GM18511 (cell line): ENCODE measurements around the gene CPXM2.

Experiments used
- ATAC-seq: cut with Tn5 transposase; IDR thresholded peaks from one replicate; pipeline ENCODE4 v1.9.1; 2021; ENCODE audit warnings: mild to moderate bottlenecking, moderate library complexity; ENCODE audit not compliant: unreplicated experiment

CPXM2 gene

DNA sequence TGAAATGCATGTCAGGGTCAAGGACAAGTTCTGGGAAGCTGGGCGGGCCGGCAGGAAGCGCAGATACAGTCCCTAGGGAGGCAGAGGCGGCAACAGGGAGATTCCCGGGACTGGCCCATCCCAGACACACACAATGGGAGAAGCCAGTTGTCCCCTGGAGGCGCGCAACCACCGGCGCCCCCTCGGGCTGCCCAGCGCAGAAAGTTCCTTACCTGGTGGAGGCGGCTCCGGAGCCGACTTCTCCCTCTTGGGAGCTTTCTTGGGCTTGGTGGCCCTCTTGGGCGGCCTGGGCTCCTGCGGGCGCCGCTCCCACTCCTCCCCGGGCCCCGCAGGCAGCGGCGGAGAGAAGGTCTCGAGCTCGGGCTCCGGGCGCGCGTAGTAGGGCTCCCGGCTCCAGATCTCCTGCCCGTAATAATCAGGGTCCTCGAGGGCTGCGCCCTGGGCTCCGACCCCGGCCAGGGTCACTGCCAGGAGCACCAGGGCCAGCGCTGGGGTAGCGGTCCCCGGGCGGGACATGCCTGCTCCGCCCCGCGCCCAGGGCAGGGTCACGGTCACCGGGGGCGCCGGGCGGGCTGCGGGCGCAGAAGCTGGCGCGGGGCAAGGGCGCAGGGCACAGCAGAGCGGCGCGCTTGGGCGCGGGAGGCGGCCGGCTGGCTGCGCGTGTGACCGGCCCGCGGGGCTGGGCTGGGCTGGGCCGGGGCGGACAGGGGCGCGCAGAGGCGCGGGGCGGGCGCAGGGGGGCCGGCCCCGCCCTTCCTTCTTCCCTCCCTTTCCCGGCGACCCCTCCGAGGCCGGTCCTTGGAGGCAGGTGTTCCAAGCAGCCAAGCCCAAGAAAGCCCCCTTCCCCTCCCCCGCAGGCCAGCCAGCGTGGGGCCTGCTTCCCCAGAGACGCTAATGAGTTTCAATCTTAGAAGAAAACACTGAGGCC, at the start of gene CPXM2:
Gene CPXM2 (minus strand): TSS at position 664 of the 928 bp plus-strand sequence. CDS start 148 bp downstream, at position 516.
- no peak for ATAC-seq

DNA sequence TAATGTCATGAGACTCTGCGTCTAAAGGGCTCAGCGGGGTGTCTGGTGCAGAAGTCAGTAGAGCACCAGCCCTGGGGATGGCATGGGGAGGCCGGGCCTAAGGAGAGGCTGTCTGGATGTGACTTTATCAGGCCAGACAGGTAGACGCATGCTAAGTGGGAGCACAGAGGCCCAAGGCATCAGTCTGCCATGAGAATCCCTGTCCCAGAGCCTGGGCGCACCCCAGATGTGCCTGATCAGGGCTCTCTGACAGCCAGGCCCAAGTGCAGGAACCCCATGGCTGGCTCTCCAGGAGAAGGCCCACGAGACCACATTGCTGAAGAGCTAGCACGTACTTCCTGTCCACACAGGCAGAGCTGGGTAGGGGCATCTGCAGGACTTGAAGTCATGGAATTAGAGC, 48.0 kb upstream of the CPXM2 start:
- ATAC-seq: no peak

DNA sequence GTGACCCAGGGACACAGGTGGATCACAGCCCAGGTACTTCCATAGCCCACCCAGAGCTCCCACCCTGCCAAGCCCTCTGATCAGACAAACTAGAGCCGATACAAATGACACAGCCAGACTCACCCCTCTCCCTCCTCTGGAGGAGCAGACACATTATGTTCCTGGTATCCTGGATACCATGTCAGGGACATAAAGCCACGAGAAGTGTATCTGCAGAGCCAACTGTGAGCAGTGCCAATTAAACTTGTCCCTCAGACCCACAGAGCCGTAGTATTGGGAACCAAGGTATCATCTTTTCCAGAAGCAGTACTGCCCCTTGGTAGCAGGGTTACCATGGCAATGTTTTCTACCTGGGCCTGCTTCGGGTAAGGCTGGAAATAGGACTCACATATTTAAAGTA, 47.3 kb upstream of the CPXM2 start:
- ATAC-seq: no peak

DNA sequence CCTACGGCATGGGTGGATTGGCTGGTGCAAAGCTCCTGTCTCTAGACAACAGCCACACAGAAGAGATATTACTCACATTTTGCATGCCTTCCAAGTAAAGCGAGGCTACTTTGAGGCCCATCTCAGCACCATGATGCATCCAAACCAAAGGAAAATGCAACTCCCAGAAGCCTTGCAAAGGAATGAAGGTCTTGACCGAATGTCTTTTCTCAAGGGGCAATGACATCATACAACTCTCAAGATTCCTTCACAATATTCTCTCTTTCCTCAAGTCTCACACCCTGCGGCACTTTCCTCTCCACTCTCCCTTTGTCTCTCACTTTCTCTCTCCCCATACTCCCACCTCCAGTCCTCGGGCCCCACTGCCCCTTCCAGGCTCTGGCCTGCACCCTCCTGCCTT, 44.8 kb upstream of the CPXM2 start:
- ATAC-seq: no peak

DNA sequence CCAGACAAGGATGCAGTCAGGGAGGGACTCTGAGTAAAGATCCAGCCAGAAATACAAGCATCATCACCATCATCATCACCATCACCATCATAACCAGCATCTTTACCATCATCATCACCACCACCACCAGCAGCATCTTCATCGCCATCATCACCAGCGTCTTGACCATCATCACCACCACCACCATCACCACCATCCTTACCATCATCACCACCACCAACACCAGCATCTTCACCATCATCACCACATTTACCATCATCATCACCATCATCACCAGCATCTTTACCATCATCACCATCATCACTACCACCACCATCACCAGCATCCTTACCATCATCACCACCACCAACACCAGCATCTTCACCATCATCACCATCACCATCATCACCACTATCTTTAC, 44.1 kb upstream of the CPXM2 start:
- ATAC-seq: no peak

DNA sequence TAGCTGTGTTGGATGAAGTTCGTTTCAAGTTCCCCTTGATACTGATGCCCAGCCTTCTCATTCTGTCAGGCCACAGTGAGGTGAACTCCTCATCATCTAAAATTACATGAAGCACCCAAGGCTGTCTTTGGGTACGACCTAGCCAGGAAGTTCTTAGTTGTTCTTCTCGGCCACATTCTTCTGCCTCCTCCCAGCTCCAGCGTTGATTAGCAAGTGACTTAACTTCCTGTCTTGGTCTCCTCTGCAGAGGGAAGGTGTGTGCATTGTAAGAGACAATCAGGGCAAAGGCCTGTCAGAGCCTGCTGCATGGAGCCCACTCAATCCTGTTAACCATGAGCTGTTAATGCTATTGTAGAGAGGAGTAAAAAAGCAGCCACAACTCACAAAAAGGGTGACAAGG, 43.2 kb upstream of the CPXM2 start:
- no peak for ATAC-seq

DNA sequence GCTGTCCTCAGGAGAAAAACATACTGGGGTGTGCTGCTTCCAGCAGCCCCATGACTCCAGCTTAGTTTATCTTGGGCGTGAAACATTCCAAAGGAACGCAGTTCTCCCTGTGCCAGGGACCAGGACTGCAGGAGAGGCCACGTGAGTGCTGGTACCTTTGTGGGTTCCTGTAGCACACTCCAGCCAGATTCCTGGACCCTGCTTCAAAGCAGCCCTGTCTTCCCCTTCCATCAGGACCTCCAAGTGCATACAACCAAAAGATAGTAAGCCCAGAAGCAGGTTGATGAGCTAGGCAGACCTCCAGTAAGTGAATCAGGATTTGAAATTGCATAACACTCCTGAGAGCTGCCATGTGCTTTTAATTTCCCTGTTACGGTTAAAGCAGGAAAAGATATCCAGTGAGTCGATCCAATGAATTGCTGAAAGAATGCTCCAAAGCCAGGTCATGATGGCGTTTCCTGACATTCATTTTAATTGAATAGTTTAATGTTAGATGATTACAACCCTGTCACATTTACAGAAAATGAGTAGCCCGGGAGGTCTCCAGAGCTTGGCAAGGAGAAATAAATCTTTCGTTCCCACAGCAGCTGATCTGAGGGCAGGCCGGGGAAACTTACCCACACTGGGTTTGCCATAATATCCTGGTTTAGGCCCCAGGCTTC, 38.9 kb upstream of the CPXM2 start:
- no peak for ATAC-seq

DNA sequence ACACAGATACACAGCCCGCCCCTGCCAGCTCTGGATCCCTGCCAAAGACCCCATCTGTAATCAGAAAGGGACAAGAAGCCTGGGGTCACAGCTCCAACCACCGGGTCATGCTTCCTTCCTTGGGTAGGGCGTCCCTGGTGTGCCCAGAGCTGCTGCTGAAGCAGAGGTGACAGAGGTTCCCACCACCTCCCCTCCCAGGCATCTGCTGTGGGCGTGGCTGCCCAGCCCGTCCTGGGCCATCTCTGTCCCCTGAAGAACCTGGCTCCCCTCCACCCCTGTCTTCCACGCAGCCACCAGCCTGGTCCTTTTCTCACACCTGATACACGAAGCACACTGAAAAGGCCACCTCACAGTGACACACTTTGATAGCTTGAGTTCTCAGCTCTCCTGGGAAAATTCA, 38.2 kb upstream of the CPXM2 start:
- ATAC-seq: no peak

DNA sequence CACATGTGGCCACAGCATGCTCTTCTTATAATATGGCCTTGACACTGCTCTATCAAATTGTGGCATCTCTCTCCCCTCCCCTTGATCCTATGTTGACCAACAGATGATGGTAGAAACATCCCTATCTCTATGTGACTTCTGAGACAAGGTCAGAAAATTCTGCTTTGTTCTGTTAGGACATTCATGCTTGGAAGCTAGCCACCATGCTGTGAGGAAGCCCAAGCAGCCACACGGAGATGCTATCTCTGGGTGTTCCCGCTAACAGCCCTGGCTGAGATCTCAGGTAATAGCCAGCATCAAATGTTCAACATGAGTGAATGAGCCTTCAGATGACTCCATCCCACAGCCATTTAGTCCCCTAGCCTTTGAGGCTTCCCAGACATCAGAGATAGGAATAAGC, 36.8 kb upstream of the CPXM2 start:
- no peak for ATAC-seq

DNA sequence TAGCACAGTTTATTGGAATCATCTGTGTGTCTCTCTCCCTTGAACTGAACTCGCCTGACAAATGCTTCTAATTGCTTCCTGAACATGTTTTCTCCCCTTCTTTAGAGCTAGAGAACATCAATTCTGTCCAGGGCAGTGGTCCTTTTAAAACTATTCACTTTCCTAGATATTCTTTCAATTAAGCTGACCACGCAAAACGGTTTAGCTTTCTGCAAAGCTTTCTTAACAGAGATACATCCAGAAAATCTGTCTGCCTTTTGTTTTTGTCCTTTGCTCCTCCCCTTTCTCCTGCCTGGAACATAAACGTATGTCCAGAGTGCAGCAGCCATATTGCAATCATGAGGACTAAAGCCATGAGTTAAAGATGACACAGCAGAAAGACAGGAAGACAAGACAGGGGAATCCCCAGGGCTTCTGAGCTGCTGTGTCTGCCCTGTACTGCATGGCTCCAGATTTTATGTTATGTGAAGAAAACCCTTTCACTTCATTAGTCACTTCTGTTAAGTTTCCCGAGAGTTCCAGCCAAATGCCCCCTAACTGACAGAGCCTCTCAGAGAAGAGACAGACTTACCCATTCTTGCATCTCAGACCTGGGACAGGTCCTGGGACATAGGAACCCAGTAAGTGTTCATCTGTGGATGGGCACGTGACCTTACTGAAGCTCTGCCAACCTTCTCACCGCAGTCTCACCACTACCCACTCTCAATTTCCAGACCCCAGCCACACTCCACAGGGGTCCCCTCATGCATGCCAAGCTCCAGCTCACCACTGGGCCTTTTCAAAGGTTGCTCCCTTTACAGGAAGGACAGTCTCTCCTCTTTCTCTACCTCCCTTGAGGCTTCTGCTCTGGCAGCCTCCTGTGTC, 35.0 kb upstream of the CPXM2 start:
- peak; percentile 51 for ATAC-seq

DNA sequence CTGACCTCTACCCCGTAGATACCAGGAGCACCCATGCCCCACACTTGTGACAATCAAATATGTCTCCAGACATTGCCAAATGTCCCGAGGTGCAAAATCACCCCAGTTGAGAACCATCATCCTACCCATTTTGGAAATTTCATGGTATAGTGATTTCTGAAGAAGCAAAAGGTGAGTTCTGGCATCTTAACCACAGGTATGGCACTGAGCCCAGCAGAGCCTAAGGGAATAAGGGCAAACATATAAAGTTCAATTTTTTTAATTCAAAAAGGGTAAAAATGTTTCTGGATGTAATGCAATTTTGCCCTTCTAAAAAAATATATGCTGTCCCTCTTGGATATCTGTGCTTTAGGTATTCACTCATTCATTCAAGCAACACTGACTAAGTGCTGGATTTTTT, 30.5 kb upstream of the CPXM2 start:
- no peak for ATAC-seq

DNA sequence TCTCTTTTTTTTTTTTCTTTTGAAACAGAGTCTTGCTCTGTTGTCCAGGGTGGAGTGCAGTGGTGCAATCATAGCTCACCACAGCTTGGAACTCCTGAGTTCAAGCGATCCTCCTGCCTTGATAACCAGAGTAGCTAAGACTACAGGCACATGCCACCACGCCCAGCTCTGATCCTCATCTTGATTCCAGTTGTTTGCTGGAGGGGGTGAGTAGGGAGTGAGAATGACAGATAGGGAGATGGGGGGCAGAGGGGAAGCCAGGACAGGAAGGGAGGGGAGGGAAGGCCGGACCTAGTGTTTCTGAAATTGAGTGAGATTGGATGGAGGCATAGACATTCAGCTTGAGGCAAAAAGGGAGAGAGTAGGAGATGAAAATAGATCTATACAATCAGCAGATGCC, 25.2 kb upstream of the CPXM2 start:
- ATAC-seq: no peak

DNA sequence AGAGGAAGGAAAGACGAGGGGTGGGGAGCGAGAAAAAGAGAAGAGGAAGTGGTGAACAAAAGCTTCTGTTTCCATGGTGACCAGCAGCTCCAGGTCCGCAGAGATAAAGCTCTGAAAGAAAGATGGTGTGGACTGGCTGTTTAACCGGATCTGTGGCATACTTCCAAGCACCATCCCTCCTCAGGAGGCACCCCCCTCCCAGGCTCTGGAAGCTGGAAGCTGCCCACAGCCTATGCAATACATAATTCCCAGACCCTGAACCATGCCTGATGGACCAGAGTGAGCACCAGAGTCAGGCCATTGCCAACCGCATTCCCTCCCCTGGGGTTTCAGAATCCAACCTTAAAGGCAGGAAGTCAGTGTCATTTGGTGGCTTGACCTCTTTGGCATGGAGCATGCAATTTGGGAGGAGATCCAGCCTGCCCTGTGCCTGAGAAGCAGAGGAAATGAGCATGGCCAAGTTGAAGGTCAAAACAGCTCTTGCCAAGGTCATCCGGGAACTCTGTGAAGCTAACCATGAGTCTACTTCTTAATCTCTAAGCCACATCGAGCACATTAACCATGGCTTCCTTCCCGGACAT, 22.2 kb upstream of the CPXM2 start:
- no peak for ATAC-seq

DNA sequence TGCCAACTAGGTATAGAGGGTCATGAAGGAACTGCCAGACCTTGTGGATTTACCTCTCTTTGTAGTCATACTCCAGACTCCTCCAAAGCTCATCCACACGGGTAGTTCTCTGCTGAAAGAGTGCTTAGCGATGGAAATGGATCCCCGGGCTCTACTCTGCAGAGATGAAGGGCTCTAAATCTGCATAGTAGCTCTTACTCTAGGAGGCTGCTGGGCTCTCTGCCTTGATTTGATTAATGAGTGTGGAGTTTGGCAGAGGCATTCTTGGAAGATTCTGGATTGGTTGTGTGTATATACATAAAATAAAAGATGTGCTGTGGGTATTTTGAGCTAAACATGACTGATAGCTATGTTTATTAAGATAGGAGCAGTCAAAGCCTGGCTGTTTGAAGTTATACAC, 21.3 kb upstream of the CPXM2 start:
- ATAC-seq: no peak

DNA sequence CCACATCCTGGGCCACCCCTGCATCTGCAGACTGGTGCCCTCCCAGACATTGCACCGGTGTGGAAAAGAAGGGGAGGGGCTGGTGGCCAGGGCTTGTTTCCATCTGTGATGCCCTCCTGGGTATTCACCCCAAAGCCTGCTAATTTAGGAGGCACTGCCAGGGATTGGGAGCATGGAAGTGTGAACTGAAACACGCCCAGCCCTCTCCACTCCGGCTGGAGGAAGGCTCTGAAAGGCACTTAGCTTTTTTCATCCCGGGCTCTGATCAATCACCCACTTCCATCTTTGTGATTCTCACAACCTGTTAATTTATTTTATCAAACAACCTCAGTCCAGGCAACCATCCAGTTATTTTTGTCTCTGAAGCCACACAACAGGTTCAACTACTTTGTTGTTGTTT, 20.9 kb upstream of the CPXM2 start:
- ATAC-seq: no peak

DNA sequence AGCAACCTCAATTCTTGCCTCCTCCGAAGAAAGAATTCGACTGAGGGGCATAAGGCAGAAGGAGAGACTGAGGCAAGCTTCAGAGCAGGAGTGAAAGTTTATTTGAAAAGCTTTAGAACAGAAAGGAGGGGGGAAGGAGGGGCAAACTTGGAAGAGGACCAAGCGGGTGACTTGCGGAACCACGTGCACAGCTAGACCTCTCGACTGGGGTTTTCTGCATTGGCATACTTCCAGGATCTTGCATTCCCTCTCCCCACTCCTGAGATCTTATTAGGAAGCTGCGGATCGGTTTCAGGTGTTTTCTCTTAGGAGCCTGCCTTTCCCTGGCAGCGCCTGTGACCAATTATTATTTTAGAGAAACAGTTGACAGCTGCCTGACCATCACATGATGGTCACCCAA, 20.3 kb upstream of the CPXM2 start:
- no peak for ATAC-seq

DNA sequence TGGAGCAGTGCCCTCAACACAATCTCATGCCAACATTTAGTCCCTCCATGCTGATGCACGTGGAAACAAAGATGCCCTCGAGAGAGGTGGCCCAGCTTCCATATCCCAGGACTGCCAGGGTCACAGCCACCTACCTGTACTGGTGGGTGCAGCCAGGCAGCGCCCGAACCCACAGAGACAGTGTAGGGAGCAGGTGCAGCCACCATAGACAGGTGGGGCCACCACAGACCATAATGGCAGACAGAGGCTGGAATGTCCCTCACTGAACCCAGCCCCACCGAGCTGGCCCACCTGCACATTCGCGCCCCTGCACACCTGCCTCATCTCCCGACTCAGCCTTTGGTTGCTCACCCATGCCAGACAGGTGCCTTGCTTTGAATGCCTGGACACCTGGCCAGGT, 18.3 kb upstream of the CPXM2 start:
- ATAC-seq: no peak

DNA sequence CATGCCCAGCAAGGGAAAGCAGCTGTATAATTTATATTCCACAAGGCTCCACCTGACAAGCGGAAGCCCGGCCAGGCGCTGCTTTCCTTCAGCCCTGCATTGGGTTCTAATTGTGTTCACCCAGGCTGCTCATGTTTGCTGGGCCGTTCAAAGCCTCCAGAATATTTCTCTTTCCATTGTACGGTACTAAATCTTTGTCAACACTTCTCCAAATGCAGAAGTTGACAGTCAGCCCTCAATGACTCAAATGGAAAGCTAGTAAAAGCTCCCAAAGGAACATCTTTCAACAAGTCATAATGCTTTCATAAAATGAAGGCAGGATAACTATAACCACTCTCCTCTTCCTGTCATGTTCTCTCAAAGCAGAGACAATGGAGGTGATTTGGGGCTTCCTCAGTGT, 17.8 kb upstream of the CPXM2 start:
- ATAC-seq: no peak

DNA sequence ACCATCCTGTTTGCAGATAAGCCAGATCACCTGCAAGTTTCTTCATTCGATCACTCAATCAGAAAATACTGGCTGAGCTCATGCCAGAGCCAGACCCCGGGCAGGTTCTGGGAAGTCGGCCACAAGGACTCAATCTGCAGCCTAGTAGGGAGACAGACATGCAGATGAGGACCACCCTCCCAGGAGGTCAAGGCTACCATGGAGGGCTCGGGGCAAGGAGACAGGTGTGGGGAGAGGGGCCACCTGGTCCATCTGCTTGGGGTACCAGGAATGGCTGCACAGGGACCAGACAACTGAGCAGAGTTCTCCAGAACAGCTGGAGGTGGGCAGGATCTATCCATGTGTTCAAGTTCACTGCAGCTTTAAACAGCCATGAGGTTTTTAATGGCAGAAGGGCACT, 16.8 kb upstream of the CPXM2 start:
- no peak for ATAC-seq

DNA sequence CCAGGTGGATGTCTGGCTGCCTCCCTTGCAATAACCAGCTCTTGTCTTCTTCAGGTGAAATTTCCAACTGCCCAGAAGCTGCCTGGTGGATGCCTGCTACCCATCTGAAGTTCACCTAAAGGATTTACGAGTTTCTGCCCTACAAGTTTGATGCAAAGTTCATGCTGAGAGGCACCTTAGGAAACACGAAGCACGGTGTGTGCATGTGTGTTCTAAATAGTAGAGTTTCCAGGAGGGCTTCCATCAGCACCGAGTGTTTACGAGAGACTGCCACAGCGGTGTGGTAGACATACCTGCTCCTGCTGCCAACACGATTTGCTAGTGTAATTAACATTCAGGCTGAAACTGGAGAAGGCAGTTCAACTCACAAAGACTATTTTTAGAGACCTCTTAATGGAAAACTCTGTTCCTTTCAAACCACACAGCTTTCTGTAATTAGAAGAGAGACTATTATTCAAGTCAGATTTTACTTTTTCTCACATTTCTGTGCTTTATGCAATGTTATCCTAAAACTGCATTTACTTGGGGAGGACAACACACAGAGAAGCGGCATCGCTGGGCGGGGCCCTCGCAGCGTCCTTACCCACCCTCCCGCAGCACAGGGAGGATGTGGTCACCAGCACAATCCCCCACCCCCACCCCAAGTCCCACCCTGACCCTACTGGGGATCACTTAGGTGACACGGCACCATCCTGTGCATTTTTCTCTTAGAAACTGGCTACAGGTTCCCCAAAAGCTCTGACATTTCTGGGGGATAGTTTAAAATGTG, 15.5 kb upstream of the CPXM2 start:
- ATAC-seq: no peak
